Duodenal mucosa (tissue), 2 donors: ENCODE measurements around the gene NUDT2.
A peak's percentile ranks its signal among the peaks of the same experiment; 100 is the strongest.

Source experiments
- H3K27ac ChIP-seq: one replicate; pipeline ENCODE4 v1.7.0; 2013; ENCODE audit warnings: low read depth, low read length
- H3K27me3 ChIP-seq, 2 donors: one replicate each; pipeline ENCODE4 v1.7.0; 2013; ENCODE audit warnings: low read length in 2 of 2, control low read depth in 1 of 2; ENCODE audit not compliant: insufficient read depth in 2 of 2, control insufficient read depth in 1 of 2
- H3K36me3 ChIP-seq, 2 donors: one replicate each; pipeline ENCODE4 v1.7.0; 2013; ENCODE audit warnings: low read length in 2 of 2, control low read depth in 1 of 2; ENCODE audit not compliant: insufficient read depth in 2 of 2, control insufficient read depth in 1 of 2
- H3K4me1 ChIP-seq, 2 donors: one replicate each; pipeline ENCODE4 v1.7.0; 2013; ENCODE audit warnings: low read length in 2 of 2, control low read depth in 1 of 2; ENCODE audit not compliant: insufficient read depth in 2 of 2, control insufficient read depth in 1 of 2
- H3K4me3 ChIP-seq, 2 donors: one replicate each; pipeline ENCODE4 v1.7.0; 2013; ENCODE audit warnings: low read length in 2 of 2, low read depth in 1 of 2
- H3K9ac ChIP-seq, 2 donors: one replicate each; pipeline ENCODE4 v1.7.0; 2013; ENCODE audit warnings: low read length in 2 of 2, low read depth in 1 of 2
- H3K9me3 ChIP-seq, 2 donors: one replicate each; pipeline ENCODE4 v1.7.0; 2013; ENCODE audit warnings: low read length in 2 of 2, control low read depth in 1 of 2; ENCODE audit not compliant: control insufficient read depth in 1 of 2

Gene NUDT2

DNA sequence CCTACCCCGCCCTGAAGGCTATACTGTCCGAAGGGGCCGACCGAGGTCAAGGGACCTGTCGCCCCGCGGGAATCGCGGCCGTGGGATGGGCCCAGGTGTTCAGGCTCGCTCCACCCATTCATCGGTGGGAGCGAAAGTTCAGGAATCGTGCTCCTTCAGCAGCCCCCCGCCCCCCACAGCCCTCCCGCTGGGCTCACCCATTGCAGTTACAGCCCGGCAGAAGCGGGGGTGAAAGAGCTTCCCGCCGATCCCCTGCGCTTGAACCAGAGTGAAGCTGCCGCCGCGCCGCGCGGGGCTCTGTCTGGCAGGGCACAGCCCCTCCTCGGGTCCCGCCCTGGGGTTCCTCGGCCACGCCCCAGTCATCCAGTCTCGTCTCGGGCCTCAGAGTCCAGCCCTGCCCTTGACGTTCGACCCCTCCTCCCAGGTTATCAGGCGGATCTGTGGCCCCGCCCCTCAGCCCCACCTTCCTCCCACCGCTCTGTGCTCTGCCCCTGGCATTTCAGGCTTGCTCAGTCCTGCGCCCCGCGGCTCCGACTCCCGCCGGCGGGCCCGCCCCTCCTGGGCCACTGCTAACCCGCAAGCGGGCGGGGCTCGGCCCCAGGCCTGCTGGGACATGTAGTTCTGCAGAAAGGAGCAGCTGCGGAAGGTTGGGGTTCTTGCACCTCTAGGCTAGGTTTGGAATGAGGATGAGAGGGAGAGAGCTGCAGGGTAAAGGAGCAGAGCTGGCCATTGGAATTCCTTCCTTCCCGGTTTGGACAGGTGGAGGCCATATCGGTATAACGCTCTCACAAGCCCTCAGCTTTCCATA lies 47.4 kb downstream of the NUDT2 start, which contains the start of gene MYORG:
TSS of gene MYORG (minus strand) at position 303 of the 808 bp plus-strand sequence. CDS start 3,955 bp downstream, outside the sequence.
- H3K4me1 ChIP-seq: peaks cover 43 to 53% of the 10 kb centered on the region in 2 donors
- peak within 1 kb of the TSS; percentile 86 for H3K27ac ChIP-seq
- no peaks in the 10 kb centered on the region for H3K27me3 ChIP-seq
- H3K36me3 ChIP-seq: peaks cover 4 to 8% of the 10 kb centered on the region in 2 donors
- peak within 1 kb of the TSS; percentile 96 for H3K9ac ChIP-seq
- H3K9me3 ChIP-seq: no peaks in the 10 kb centered on the region
- peak within 1 kb of the TSS; percentile 81 to 83 for H3K4me3 ChIP-seq

DNA sequence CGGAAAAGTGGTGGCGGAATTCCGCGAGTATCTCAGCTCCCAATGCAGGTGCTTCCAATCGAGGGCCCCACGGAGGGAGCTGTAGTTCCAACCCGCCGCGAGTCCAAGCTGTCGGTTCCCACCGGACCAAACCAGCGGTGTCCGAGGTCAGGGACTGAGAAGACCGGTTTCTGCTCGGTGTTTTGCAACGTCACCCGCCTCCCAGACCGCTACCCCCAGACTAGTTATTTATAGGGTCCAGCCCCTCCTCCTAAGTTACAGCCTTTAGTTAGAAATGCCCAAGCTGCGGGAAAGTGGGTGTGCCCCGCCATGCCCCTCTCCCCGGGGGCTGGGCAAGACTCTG lies 48.0 kb downstream of the NUDT2 start:
- Histone ChIP-seq H3K9me3 (no peaks in the 10 kb centered on the region), H3K27ac (peak overlapping the region; percentile 48), H3K9ac (peak overlapping the region; percentile 62 to 69), H3K4me3 (peak overlapping the region; percentile 81 to 83), H3K36me3 (peaks cover 0 to 2% of the 10 kb centered on the region in 2 donors), H3K27me3 (no peaks in the 10 kb centered on the region), H3K4me1 (peaks cover 43 to 53% of the 10 kb centered on the region in 2 donors)

DNA sequence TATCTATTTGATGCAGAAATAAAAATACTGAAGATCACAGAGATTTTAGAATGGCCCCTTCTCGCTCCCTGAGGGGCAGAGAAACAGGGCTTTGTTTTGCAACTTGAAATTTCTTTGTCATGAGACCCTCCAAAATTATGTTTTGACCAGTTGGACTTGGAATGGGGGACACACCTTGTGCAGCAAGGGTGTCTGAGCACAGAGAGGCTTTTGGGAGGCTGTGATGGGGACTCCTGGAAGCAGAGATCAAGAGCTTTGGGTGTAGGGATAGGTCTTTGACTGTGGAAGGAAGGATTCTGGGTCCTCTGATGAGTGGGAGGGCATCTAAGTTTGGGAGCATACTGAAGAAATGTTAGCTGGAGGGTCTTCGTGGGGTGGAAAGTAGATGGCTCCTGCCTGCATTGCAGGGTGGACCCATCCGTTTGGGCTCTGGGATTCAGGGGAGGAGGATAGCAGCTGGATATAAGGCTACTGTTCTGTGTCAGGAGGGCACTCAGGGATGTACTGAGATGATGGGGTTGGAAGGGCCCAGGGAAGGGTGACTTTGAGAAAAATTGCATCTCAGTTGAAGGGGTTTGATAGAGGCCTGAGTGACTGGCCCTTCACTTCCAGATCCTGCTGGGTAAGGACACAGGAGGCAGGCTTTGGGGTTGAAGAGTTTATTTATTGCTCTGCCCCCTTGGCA lies 49.1 kb downstream of the NUDT2 start:
- Histone ChIP-seq H3K4me3 (no peak overlapping the region), H3K27ac (no peak overlapping the region), H3K9me3 (no peaks in the 10 kb centered on the region), H3K4me1 (peaks cover 43 to 57% of the 10 kb centered on the region in 2 donors), H3K36me3 (no peaks in the 10 kb centered on the region), H3K9ac (peak overlapping the region in 1 of 2 donors; percentile 66), H3K27me3 (no peaks in the 10 kb centered on the region)

DNA sequence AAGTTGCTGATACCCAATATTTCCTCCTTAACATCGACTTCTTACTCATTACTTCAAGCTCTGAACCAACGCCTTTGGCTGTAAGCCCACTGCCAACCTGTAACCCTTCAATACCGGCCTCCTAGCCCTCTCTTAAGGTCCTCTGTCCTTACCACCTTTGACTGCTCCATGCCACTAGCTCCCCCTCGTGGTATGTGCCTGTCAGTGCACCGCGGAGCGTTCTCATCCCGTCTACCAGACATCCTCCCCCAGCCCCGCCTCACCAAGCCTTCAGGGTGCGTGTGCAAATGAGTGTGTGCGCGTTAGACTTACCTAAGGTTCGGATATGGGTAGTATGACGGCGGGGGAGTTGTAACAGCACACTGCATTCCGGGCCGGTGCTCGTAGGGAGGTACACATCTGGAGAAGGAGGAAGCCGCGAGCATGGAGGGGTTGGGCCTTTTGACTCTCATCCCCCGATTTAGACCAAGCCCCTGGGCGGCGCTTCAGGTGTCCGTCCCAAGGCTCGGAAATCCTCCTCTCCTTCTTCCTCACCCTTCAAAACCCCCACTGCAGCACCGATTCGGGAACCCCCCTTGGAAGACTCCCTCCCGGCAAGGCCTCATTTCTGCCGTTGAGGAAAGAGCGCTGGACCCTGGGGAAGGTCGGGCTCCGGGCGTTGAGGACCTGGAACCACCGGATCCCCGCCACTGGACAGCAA lies 50.1 kb downstream of the NUDT2 start:
- Histone ChIP-seq H3K27me3 (no peaks in the 10 kb centered on the region), H3K36me3 (no peaks in the 10 kb centered on the region), H3K27ac (no peak overlapping the region), H3K4me3 (peak overlapping the region; percentile 76 to 84), H3K9ac (peak overlapping the region; percentile 44 to 66), H3K9me3 (no peaks in the 10 kb centered on the region), H3K4me1 (peaks cover 35 to 48% of the 10 kb centered on the region in 2 donors)

DNA sequence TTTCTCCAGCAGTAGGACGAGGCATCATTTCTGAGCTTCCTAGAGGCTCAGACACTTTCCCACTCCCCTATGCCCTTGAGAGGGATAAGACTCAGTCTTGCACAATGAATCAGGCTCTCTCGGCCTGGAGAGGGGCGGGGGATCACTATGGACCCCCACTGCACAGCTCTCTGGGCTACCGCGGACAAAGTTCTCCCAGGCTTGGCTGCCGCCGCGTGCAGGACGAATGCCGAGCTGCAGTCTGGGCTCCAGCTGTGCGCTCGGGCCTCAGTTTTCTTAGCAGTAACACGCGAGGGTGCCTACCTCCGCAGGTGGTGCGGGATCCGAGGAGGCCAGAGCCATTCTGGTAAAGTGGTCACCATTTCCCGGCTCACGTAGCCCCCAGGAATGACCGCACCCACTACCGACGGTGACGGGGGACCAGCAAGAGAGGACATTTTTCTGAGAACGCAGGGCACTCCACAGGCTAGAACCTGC lies 50.7 kb downstream of the NUDT2 start:
- Histone ChIP-seq H3K4me1 (peaks cover 34 to 48% of the 10 kb centered on the region in 2 donors), H3K9me3 (no peaks in the 10 kb centered on the region), H3K27ac (peak overlapping the region; percentile 13), H3K36me3 (no peaks in the 10 kb centered on the region), H3K27me3 (no peaks in the 10 kb centered on the region), H3K4me3 (peak overlapping the region; percentile 76 to 84), H3K9ac (peak overlapping the region; percentile 44 to 66)

DNA sequence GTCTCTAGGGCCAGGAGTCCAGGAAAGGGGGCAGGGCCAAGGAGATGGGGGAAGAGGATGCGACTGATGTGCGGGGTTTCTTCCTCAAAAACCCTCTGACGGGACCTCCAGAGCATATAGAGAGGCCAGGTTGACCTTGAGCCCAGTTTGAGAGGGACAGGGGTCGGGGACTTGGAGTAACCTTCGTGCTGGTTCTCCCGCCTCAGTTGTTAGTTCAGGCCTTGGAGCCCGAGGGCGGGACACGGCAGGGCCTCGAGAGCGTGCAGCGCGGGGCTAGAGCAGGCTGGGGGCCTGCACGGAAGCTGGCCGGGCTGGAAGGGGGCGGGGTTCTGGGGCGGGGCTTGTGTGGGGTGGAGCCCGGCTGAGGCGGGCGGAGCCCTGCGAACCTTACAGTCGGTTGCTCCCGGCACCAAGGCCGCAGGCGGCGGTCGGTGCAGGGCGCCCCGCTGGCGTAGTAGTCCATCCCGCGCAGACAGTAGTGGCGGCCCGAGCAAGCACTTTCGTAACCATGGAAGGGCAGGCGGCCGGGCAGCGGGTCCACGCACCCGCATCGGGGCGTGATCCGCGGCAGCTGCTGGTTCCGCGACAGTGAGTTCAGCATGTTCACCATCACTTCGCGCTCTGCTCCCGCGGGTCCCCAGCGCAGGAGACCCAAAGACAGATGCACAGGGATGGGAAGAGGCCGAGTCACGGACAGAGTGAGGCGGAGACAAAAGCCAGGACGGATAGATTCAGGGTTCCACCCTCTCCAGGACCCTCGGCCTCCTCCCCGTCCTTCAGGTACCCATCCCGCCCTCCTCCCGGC lies 51.3 kb downstream of the NUDT2 start:
- Histone ChIP-seq H3K9me3 (no peaks in the 10 kb centered on the region), H3K4me1 (peaks cover 28 to 44% of the 10 kb centered on the region in 2 donors), H3K27ac (peak overlapping the region; percentile 61), H3K9ac (peak overlapping the region; percentile 66 to 69), H3K4me3 (peak overlapping the region; percentile 83 to 84), H3K27me3 (no peaks in the 10 kb centered on the region), H3K36me3 (no peaks in the 10 kb centered on the region)

DNA sequence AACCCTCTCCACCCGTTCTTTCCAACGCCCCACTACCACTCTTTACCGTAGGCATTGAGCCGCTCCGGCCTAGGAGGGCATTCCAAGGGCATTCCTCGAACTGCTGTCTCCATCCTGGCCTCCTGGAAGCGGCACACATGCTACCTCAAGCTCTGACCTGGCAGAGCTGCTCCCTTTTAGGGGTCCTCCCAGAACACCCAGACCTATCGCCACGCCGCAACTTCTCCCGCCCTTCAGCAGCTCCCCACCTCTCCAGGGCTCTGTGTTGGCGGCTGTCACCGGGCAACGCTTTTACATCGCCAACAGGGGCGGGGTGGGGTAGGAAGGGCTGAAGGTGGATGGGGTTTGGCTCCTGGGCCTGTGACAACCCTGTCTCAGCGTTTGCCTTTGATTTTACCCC lies 52.0 kb downstream of the NUDT2 start:
- no peak overlapping the region for H3K27ac ChIP-seq
- peak overlapping the region; percentile 65 to 69 for H3K9ac ChIP-seq

DNA sequence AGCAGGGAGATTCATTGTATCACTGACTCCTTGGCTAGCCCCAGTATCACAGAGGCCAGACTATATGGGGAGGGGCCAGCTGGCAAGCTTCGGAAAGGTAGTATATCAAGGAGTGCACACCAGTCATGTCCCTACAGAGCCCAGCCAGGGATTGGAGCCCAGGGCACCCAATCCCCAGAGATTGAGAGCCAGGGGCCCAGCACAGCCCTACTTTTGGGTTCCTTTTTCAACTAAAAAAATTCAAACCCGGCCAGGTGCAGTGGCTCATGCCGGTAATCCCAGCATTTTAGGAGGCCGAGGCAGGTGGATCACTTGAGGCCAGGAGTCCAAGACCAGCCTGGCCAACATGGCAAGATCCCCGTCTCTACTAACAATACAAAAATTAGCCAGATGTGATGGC lies 52.7 kb downstream of the NUDT2 start:
- no peaks in the 10 kb centered on the region for H3K36me3 ChIP-seq
- peaks cover 28 to 36% of the 10 kb centered on the region in 2 donors for H3K4me1 ChIP-seq
- no peaks in the 10 kb centered on the region for H3K9me3 ChIP-seq
- no peak overlapping the region for H3K4me3 ChIP-seq
- no peak overlapping the region for H3K9ac ChIP-seq
- H3K27me3 ChIP-seq: no peaks in the 10 kb centered on the region
- H3K27ac ChIP-seq: no peak overlapping the region

More for the DNA sequence above, 52.0 kb downstream of the NUDT2 start:
- Histone ChIP-seq H3K4me3 (peak overlapping the region; percentile 83 to 84), H3K9me3 (no peaks in the 10 kb centered on the region), H3K27me3 (no peaks in the 10 kb centered on the region), H3K4me1 (peaks cover 28 to 38% of the 10 kb centered on the region in 2 donors), H3K36me3 (no peaks in the 10 kb centered on the region)

DNA sequence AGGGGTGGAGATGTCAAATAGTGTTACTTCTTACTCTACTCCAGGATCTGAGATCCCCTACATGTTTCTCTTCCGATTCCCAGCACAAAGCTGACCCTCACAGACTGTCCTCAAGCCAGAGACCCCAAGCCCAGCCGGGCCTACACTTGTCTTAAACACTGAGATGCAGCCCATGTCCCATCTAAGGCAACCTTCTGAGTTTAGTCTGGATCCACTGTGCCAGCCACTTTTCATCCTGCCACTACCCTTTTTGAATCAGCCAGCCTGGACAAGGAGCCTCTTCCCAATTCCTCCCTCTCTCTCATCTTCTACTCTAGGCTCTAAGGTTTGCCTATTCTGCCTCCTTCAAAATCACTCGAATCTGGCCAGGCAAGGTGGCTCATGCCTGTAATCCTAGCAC lies 53.5 kb downstream of the NUDT2 start:
- Histone ChIP-seq H3K4me1 (peaks cover 28 to 32% of the 10 kb centered on the region in 2 donors), H3K27me3 (no peaks in the 10 kb centered on the region)

More for the DNA sequence above, 53.5 kb downstream of the NUDT2 start:
- Histone ChIP-seq H3K27ac (no peak overlapping the region), H3K9ac (no peak overlapping the region), H3K4me3 (no peak overlapping the region), H3K36me3 (no peaks in the 10 kb centered on the region), H3K9me3 (no peaks in the 10 kb centered on the region)
